Endodermal cell (in vitro differentiated cells): ENCODE measurements around the gene BPI. TPM values are rescaled to one million over a fixed set of nuclear protein-coding genes. Genes with fewer than 3 reads are reported as not detected.

Source experiments
- DNase-seq: peaks from one replicate; pipeline ENCODE4 v3.0.0-alpha.2; 2017
- H3K27ac ChIP-seq: 2 replicates; pipeline ENCODE4 v1.5.1; 2013; ENCODE audit warnings: mild to moderate bottlenecking, low read depth, low read length, moderate library complexity
- H3K27me3 ChIP-seq: 2 replicates; pipeline ENCODE4 v1.6.1; 2013; ENCODE audit warnings: mild to moderate bottlenecking, low read length, moderate library complexity; ENCODE audit not compliant: insufficient read depth, control insufficient read depth, poor library complexity, severe bottlenecking
- H3K36me3 ChIP-seq: 2 replicates; pipeline ENCODE4 v1.7.0; 2013; ENCODE audit warnings: mild to moderate bottlenecking, low read length, moderate library complexity; ENCODE audit not compliant: control insufficient read depth, insufficient read depth
- H3K4me1 ChIP-seq: one replicate; pipeline ENCODE4 v1.7.0; 2013; ENCODE audit warnings: low read length; ENCODE audit not compliant: control insufficient read depth, insufficient read depth
- H3K4me3 ChIP-seq: 2 replicates; pipeline ENCODE4 v1.5.1; 2013; ENCODE audit warnings: mild to moderate bottlenecking, low read length, moderate library complexity
- H3K9ac ChIP-seq: 2 replicates; pipeline ENCODE4 v1.6.1; 2013; ENCODE audit warnings: mild to moderate bottlenecking, low read length, moderate library complexity; ENCODE audit not compliant: poor library complexity, severe bottlenecking; ENCODE audit errors: extremely low read depth
- H3K9me3 ChIP-seq: 2 replicates; pipeline ENCODE4 v1.6.1; 2013; ENCODE audit warnings: mild to moderate bottlenecking, low read length, moderate library complexity; ENCODE audit not compliant: control insufficient read depth
- H3K27ac Mint-ChIP-seq: 2 replicates; pipeline ENCODE4 v1.8.0; 2020; ENCODE audit warnings: mixed read lengths
- H3K27me3 Mint-ChIP-seq: 2 replicates; pipeline ENCODE4 v1.8.0; 2021; ENCODE audit warnings: mild to moderate bottlenecking, mixed read lengths; ENCODE audit not compliant: insufficient read depth
- H3K36me3 Mint-ChIP-seq: 2 replicates; pipeline ENCODE4 v1.8.0; 2020; ENCODE audit warnings: low read depth, mixed read lengths
- H3K4me1 Mint-ChIP-seq: 2 replicates; pipeline ENCODE4 v1.8.0; 2020; ENCODE audit warnings: mixed read lengths
- H3K4me3 Mint-ChIP-seq: 2 replicates; pipeline ENCODE4 v1.8.0; 2020; ENCODE audit warnings: mild to moderate bottlenecking, moderate library complexity, mixed read lengths
- H3K9me3 Mint-ChIP-seq: 2 replicates; pipeline ENCODE4 v1.8.0; 2020; ENCODE audit warnings: mild to moderate bottlenecking, mixed read lengths
- CTCF ChIP-seq: fragments of 200-600 bp; sonication (generic); conservative IDR thresholded peaks from 2 replicates; pipeline ENCODE4 v1.5.0; 2021; ENCODE audit warnings: antibody characterized with exemption, mild to moderate bottlenecking
- WGBS, 2 experiments: methylation state at CpG; one replicate each; pipeline versions ENCODE4 v1.1.5 to v1.1.7; 2013; ENCODE audit warnings: missing lambda C conversion rate in 2 of 2, mixed read lengths in 1 of 2; ENCODE audit not compliant: insufficient coverage in 1 of 2, insufficient read length in 1 of 2; 5-methylcytosine and 5-hydroxymethylcytosine counted together
- total RNA-seq, 2 donors: library from RNA; stranded (reverse); fragmentation: NEBNext Ultra II Directional in 1 of 2; extraction: Animal tissue kit (Norgen Biotek cat#: 25700) in 1 of 2; gene quantifications; 2 replicates in 1 of 2; 3 replicates in 1 of 2; pipeline ENCODE4 v1.2.1, GENCODE V29; 2021

BPI gene
- total RNA-seq, 2 donors from 2014 or later: not detected

- Histone ChIP-seq H3K9ac (no peak overlapping the region), H3K4me3 (no peak overlapping the region), H3K9me3 (no peaks in the 10 kb centered on the region), H3K4me1 (no peaks in the 10 kb centered on the region), H3K36me3 (no peaks in the 10 kb centered on the region), H3K27ac (no peak overlapping the region), H3K27me3 (no peaks in the 10 kb centered on the region)
- no peak overlapping the region for H3K27ac Mint-ChIP-seq
- H3K27me3 Mint-ChIP-seq: peaks cover 33% of the 10 kb centered on the region
- DNase-seq: no peak
- no peaks in the 10 kb centered on the region for H3K36me3 Mint-ChIP-seq
- H3K9me3 Mint-ChIP-seq: no peaks in the 10 kb centered on the region
- no peak overlapping the region for H3K4me3 Mint-ChIP-seq
- 85% methylated on average over 2 of the region's 2 CpGs; no CpG with 5 or more reads in 1 of the 2 experiments for WGBS, 2 experiments
- H3K4me1 Mint-ChIP-seq: no peaks in the 10 kb centered on the region
- TF ChIP-seq CTCF: no peak
These were observed 37.5 kb upstream of the BPI start for GRCh38 chr20:38266426-38266825.

- no peak for DNase-seq
- no peaks in the 10 kb centered on the region for H3K36me3 Mint-ChIP-seq
- H3K9me3 ChIP-seq: no peaks in the 10 kb centered on the region
- no peaks in the 10 kb centered on the region for H3K36me3 ChIP-seq
- H3K4me3 Mint-ChIP-seq: no peak overlapping the region
- H3K4me3 ChIP-seq: no peak overlapping the region
- no peaks in the 10 kb centered on the region for H3K27me3 ChIP-seq
- no peak for TF ChIP-seq CTCF
- no peaks in the 10 kb centered on the region for H3K9me3 Mint-ChIP-seq
- no peaks in the 10 kb centered on the region for H3K4me1 ChIP-seq
- no peak overlapping the region for H3K27ac Mint-ChIP-seq
- H3K27ac ChIP-seq: no peak overlapping the region
- 86 to 100% methylated on average over 2 of the region's 2 CpGs for WGBS, 2 experiments
- H3K27me3 Mint-ChIP-seq: peaks cover 30% of the 10 kb centered on the region
- H3K4me1 Mint-ChIP-seq: no peaks in the 10 kb centered on the region
- no peak overlapping the region for H3K9ac ChIP-seq
These were observed 36.7 kb upstream of the BPI start for GRCh38 chr20:38267296-38267695.

- WGBS, 2 experiments: 86 to 87% methylated on average over 4 to 5 of the region's 5 CpGs
- no peaks in the 10 kb centered on the region for H3K4me1 ChIP-seq
- DNase-seq: no peak
- Mint-ChIP-seq H3K27me3 (peaks cover 30% of the 10 kb centered on the region), H3K36me3 (no peaks in the 10 kb centered on the region), H3K4me3 (no peak overlapping the region), H3K4me1 (no peaks in the 10 kb centered on the region), H3K9me3 (no peaks in the 10 kb centered on the region), H3K27ac (no peak overlapping the region)
- no peak for TF ChIP-seq CTCF
- no peak overlapping the region for H3K27ac ChIP-seq
- H3K9ac ChIP-seq: no peak overlapping the region
- no peaks in the 10 kb centered on the region for H3K27me3 ChIP-seq
- H3K36me3 ChIP-seq: no peaks in the 10 kb centered on the region
- H3K4me3 ChIP-seq: no peak overlapping the region
- no peaks in the 10 kb centered on the region for H3K9me3 ChIP-seq
These were observed 35.9 kb upstream of the BPI start for GRCh38 chr20:38267901-38268514.
